WERI-Rb-1 (cell line): Measurements from ENCODE around the gene AADAC.

ENCODE experiments used
- DNase-seq: peaks from one replicate; pipeline ENCODE4 v3.0.0-alpha.2; 2020
- H3K27ac ChIP-seq: fragments of 250-450 bp; sonication (Bioruptor Pico); 2 replicates; pipeline ENCODE4 v1.5.1; 2020; ENCODE audit warnings: mild to moderate bottlenecking, moderate library complexity
- H3K27me3 ChIP-seq: fragments of 250-450 bp; sonication (Bioruptor Pico); 2 replicates; pipeline ENCODE4 v1.5.1; 2021; ENCODE audit warnings: mild to moderate bottlenecking, low read depth, moderate library complexity; ENCODE audit not compliant: insufficient read depth, severe bottlenecking
- H3K36me3 ChIP-seq: fragments of 250-450 bp; sonication (Bioruptor Pico); 2 replicates; pipeline ENCODE4 v1.5.1; 2020; ENCODE audit warnings: mild to moderate bottlenecking, moderate library complexity
- H3K4me3 ChIP-seq: 2 replicates; pipeline ENCODE4 v1.5.1; 2011; ENCODE audit warnings: low read depth, mild to moderate bottlenecking, control low read depth, low read length
- H3K9me3 ChIP-seq: fragments of 250-450 bp; sonication (Bioruptor Pico); 2 replicates; pipeline ENCODE4 v1.5.1; 2021; ENCODE audit warnings: mild to moderate bottlenecking, moderate library complexity; ENCODE audit not compliant: severe bottlenecking
- TF ChIP-seq, protein P1 (sequence below): IDR thresholded peaks from 2 replicates; pipeline ENCODE4 v1.5.1; 2011; ENCODE audit warnings: low read depth, mild to moderate bottlenecking, control low read depth, inconsistent platforms, low read length

Gene AADAC

DNA sequence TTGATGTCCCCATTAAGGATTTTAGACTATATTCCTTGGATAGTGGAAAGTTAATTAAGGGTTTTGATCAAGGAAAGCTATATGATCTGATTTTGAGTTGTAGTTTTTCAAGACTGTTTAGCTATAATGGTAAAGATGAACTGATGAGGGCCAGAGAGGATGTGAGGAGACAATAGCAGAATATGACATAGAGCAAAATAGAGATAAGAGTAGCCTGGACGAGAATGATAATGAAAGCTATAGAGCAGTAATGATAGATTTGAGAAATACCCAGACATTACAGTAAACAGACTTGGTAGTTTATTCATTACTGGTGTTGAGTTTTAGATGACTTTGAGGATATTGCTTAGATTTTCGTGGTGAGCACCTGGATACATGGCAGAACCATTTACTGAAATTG lies 63.4 kb downstream of the AADAC start:
- peaks cover 5% of the 10 kb centered on the region for H3K27me3 ChIP-seq
- no peak overlapping the region for H3K4me3 ChIP-seq
- H3K27ac ChIP-seq = no peak overlapping the region
- TF ChIP-seq, protein P1, sequence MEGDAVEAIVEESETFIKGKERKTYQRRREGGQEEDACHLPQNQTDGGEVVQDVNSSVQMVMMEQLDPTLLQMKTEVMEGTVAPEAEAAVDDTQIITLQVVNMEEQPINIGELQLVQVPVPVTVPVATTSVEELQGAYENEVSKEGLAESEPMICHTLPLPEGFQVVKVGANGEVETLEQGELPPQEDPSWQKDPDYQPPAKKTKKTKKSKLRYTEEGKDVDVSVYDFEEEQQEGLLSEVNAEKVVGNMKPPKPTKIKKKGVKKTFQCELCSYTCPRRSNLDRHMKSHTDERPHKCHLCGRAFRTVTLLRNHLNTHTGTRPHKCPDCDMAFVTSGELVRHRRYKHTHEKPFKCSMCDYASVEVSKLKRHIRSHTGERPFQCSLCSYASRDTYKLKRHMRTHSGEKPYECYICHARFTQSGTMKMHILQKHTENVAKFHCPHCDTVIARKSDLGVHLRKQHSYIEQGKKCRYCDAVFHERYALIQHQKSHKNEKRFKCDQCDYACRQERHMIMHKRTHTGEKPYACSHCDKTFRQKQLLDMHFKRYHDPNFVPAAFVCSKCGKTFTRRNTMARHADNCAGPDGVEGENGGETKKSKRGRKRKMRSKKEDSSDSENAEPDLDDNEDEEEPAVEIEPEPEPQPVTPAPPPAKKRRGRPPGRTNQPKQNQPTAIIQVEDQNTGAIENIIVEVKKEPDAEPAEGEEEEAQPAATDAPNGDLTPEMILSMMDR = no peak
- no peaks in the 10 kb centered on the region for H3K9me3 ChIP-seq
- DNase-seq = no peak
- H3K36me3 ChIP-seq = no peaks in the 10 kb centered on the region
